ENCODE data around the gene TMEM108.

TMEM108 gene

GRCh38 chr3:133429063-133429462 lies 390.9 kb downstream of the TMEM108 start:
- DNase-seq = no peak

DNA sequence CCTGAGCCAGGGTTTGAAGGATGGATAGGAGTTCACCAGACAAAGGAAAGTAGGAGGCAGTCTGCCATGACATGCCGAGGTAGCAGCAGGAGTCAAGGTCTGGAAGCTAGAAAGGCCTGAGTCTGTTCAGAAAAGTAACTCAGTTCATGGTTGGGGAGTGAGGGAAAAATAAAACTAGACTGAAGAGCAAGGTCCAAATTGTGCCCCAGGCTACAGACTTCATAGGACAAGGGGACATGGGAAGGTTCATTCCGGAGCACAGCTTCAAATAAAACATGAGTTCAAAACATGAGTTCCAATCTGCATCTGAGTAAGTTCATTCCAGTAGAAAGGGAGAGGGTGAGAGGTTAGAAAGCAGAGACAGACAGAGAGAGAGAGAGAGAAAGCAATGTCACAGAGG lies 401.4 kb downstream of the TMEM108 start:
- DNase-seq = no peak

- no peak for DNase-seq
These were observed 402.5 kb downstream of the TMEM108 start for GRCh38 chr3:133440652-133441051.

GRCh38 chr3:133441867-133442270 lies 403.7 kb downstream of the TMEM108 start:
- DNase-seq = no peak

DNA sequence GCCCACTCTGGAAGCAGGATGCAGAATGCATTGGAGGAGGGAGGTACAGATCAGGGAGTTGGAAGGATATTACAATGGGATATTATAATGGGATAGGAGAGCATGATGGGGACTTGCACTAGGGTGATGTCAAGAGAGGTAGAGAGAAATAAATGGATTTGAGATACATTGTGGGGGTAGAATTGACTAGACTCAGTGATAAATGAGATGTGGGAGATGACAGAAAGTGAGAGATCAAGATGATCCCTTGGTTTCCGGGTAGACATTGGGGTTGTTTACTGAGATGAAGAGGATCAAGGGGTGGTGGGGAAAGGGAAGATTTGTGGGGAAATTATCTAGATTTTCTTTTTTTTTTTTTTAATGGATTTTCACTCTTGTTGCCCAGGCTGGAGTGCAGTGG lies 404.3 kb downstream of the TMEM108 start:
- DNase-seq = no peak

DNA sequence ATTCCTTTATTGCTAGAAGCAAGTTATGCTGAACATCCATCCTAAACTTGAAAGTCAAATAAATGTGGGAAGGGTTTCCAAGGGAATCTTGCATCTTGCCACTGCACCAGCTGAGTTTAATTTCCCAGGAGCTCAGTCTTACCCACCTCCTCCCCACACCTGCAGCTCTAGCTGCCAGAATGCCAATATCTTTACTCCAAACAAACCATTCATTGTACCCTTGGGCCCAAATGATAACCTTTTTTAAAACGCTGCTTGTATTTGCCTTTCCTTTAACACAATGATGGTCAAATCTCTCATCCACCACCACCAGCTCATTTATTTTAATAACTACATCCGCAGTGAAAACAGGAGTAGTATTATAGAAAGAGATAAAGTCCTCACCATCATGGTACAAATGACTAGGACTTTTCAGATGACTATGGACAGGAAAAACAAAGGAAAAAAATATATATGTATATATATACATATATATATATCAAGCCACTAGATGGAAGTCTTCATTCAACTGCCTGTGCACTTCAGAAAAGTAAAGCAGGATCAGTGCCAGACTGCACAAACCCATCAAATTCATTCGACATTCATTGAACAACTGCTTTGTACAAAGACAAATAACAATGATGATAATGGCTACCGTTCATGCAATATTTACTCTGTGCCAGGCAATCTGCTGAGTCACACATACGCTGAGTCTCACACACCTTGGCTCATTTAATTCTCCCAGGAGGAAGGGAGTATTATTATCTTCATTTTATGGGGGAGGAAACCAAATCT lies 405.6 kb downstream of the TMEM108 start:
- peak; percentile 57 for DNase-seq

DNA sequence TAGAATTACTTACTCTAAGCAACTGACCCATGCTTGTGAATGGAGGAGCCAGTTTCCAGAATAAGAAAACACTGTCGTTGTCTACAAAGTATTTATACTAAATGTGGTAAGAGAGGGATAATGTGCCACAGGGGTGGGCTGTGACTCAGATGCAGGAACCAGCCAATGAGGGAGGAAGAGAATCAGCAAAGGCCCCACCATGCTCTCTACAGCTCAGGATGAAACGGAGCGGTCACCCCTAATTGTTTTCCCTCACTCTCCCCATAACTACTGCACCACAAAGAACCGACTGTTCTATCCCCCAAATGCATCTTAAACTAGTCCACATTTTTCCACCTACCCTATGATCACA lies 406.2 kb downstream of the TMEM108 start:
- DNase-seq = no peak

DNA sequence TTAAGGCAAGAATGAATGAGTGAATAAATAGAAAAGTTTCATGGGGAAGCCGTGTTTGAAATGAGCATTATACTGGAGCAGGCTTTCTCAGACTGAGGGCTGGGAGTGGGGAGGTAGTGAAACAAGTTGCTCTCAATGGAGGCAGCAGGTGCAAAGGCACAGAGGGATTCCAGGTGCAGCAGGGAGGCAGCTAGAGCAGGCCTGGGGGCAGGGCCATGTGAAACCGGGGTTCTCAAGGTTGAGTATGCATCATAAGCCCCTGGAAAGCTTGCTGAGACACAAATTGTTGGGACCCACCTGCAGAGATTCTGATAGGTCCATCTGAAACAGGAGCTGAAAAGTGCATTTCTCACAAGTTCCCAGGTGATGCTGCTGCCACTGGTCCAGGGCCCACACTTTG lies 406.9 kb downstream of the TMEM108 start:
- DNase-seq = no peak
